ENCODE results near the gene RDH11.

DNA sequence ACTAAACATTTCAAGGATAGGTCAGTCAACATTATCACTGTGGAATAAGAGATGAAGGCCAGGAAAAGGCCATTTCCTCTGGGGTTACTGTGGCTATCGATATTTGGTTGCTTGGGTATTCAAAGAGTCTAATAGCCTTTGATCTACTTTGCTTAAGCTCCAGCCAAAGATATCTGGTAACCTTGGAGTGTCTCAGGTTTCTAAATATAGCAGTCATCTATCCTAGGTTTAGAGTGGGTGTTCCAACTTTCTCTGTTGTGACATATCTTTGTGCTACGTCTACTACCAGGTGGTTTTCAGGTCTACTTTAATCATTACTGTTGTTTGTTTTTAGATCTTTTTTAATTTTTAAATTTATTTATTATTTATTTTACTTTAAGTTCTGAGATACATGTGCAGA lies 48.5 kb upstream of the RDH11 start:
- TF ChIP-seq, protein P1, sequence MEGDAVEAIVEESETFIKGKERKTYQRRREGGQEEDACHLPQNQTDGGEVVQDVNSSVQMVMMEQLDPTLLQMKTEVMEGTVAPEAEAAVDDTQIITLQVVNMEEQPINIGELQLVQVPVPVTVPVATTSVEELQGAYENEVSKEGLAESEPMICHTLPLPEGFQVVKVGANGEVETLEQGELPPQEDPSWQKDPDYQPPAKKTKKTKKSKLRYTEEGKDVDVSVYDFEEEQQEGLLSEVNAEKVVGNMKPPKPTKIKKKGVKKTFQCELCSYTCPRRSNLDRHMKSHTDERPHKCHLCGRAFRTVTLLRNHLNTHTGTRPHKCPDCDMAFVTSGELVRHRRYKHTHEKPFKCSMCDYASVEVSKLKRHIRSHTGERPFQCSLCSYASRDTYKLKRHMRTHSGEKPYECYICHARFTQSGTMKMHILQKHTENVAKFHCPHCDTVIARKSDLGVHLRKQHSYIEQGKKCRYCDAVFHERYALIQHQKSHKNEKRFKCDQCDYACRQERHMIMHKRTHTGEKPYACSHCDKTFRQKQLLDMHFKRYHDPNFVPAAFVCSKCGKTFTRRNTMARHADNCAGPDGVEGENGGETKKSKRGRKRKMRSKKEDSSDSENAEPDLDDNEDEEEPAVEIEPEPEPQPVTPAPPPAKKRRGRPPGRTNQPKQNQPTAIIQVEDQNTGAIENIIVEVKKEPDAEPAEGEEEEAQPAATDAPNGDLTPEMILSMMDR (IDR thresholded peaks at IDR 0.05) = no peak
- no peak for TF ChIP-seq POLR2A (IDR thresholded peaks at IDR 0.05)
- no peak for TF ChIP-seq EP300 (IDR thresholded peaks at IDR 0.05; ENCODE audit: low read depth)
- TF ChIP-seq POLR2AphosphoS5 (IDR thresholded peaks at IDR 0.05) = no peak
